A549 (cell line): ENCODE results near the gene ATG4A. TPM values are rescaled to one million over a fixed set of nuclear protein-coding genes. Genes with fewer than 3 reads are reported as not detected.

Experiments
- ATAC-seq, 2 experiments: fragments of 200-7000 bp in 1 of 2; fragments of >200 bp in 1 of 2; cut with Nextera tagmentation in 1 of 2; cut with Tn5 transposase in 1 of 2; 3 replicates each; pipeline versions ENCODE4 v1.8.0 to v1.9.1; 2018 to 2020; ENCODE audit warnings: mild to moderate bottlenecking in 1 of 2, moderate library complexity in 1 of 2
- CTCF ChIA-PET: fragments of 300-600 bp; sonication (Branson Sonifier 250); formaldehyde crosslinking; extraction: SDS; loops from one replicate; lab custom pipeline; 2021; ENCODE audit warnings: antibody characterized with exemption, inconsistent platforms; lab: Yijun Ruan, JAX
- POLR2A ChIA-PET: fragments of 350-600 bp; formaldehyde crosslinking; extraction: SDS; loops from one replicate; lab custom pipeline; 2021; ENCODE audit warnings: antibody characterized with exemption, inconsistent platforms; lab: Yijun Ruan, JAX
- DNase-seq, 2 experiments: peaks; one replicate each; pipeline versions ENCODE4 v3.0.0 to v3.0.0-alpha.2; 2011 to 2016; ENCODE audit warnings: low read depth in 1 of 2, low spot score in 1 of 2
- FAIRE-seq: peaks from 2 replicates; lab custom pipeline; 2011; peaks lifted over from hg19 to GRCh38; lab: Jason Lieb, UNC
- H3K27ac ChIP-seq, 2 experiments: fragments of >200 bp; sonication (Bioruptor Twin); formaldehyde crosslinking; 3 replicates each; pipeline ENCODE4 v1.5.1; 2016 to 2017
- H3K4me1 ChIP-seq: fragments of >200 bp; sonication (Bioruptor Twin); formaldehyde crosslinking; 3 replicates; pipeline ENCODE4 v1.6.1; 2016
- H3K4me2 ChIP-seq: fragments of >200 bp; sonication (Bioruptor Twin); formaldehyde crosslinking; 3 replicates; pipeline ENCODE4 v1.6.1; 2016
- H3K4me3 ChIP-seq: fragments of >200 bp; sonication (Bioruptor Twin); formaldehyde crosslinking; 3 replicates; pipeline ENCODE4 v1.5.1; 2016
- H3K9me3 ChIP-seq: fragments of >200 bp; sonication (Bioruptor Twin); formaldehyde crosslinking; 3 replicates; pipeline ENCODE4 v1.6.1; 2016
- CBX2 ChIP-seq: fragments of 200-600 bp; sonication (generic); IDR thresholded peaks from 2 replicates; pipeline ENCODE4 v1.6.1; 2016; ENCODE audit warnings: low read depth, mild to moderate bottlenecking, borderline replicate concordance
- CBX8 ChIP-seq: fragments of 200-600 bp; sonication (generic); IDR thresholded peaks from 2 replicates; pipeline ENCODE4 v1.6.1; 2016
- CHD2 ChIP-seq: fragments of 150-350 bp; IDR thresholded peaks from 2 replicates; pipeline ENCODE4 v1.6.1; 2014; ENCODE audit warnings: low read length; ENCODE audit not compliant: partially characterized antibody
- CHD4 ChIP-seq: fragments of 200-600 bp; sonication (generic); IDR thresholded peaks from 2 replicates; pipeline ENCODE4 v1.6.1; 2016; ENCODE audit warnings: antibody characterized with exemption, mild to moderate bottlenecking, borderline replicate concordance
- EP300 ChIP-seq, 2 experiments: fragments of >200 bp; sonication (Bioruptor Twin); formaldehyde crosslinking; IDR thresholded peaks; 2 replicates in 1 of 2; 3 replicates in 1 of 2; pipeline ENCODE4 v1.6.1; 2016 to 2017
- FOXS1 ChIP-seq: fragments of 250-450 bp; sonication (Bioruptor Pico); IDR thresholded peaks from 2 replicates; pipeline ENCODE4 v1.5.0; 2020; ENCODE audit warnings: mild to moderate bottlenecking, moderate library complexity
- GATA3 ChIP-seq: IDR thresholded peaks from 2 replicates; pipeline ENCODE4 v1.6.1; 2012; ENCODE audit warnings: borderline replicate concordance
- HDAC2 ChIP-seq: fragments of 200-600 bp; sonication (generic); IDR thresholded peaks from 2 replicates; pipeline ENCODE4 v1.6.1; 2016
- JUN ChIP-seq, 2 experiments: fragments of >200 bp; sonication (Bioruptor Twin); formaldehyde crosslinking; IDR thresholded peaks; 2 replicates in 1 of 2; 3 replicates in 1 of 2; pipeline ENCODE4 v1.6.1; 2016 to 2017
- JUNB ChIP-seq: fragments of >200 bp; sonication (Bioruptor Twin); formaldehyde crosslinking; IDR thresholded peaks from 2 replicates; pipeline ENCODE4 v1.6.1; 2016
- NFE2L2 ChIP-seq: fragments of 150-350 bp; conservative IDR thresholded peaks from 2 replicates; pipeline ENCODE4 v1.6.1; 2014; ENCODE audit warnings: low read length
- NPAS2 ChIP-seq: fragments of 250-450 bp; sonication (Bioruptor Pico); IDR thresholded peaks from 2 replicates; pipeline ENCODE4 v1.8.0; 2022; ENCODE audit warnings: mild to moderate bottlenecking, moderate library complexity, borderline replicate concordance
- NR3C1 ChIP-seq: fragments of >200 bp; sonication (Bioruptor Twin); formaldehyde crosslinking; IDR thresholded peaks from 3 replicates; pipeline ENCODE4 v1.6.1; 2017
- PHF8 ChIP-seq: fragments of 200-600 bp; sonication (generic); IDR thresholded peaks from 2 replicates; pipeline ENCODE4 v1.6.1; 2016; ENCODE audit warnings: low read depth, mild to moderate bottlenecking, antibody characterized with exemption, moderate library complexity, borderline replicate concordance
- RARB ChIP-seq: fragments of 250-450 bp; sonication (Bioruptor Pico); IDR thresholded peaks from 2 replicates; pipeline ENCODE4 v1.8.0; 2021; ENCODE audit warnings: mild to moderate bottlenecking, moderate library complexity
- RCOR1 ChIP-seq: fragments of 150-350 bp; IDR thresholded peaks from 2 replicates; pipeline ENCODE4 v1.6.1; 2014; ENCODE audit warnings: antibody characterized with exemption, low read length, low read depth
- RNF2 ChIP-seq: fragments of 200-600 bp; sonication (generic); IDR thresholded peaks from 2 replicates; pipeline ENCODE4 v1.6.1; 2016; ENCODE audit warnings: low read depth, mild to moderate bottlenecking, antibody characterized with exemption, moderate library complexity, borderline replicate concordance
- SMC3 ChIP-seq: fragments of >200 bp; sonication (Bioruptor Twin); formaldehyde crosslinking; IDR thresholded peaks from 3 replicates; pipeline ENCODE4 v1.6.1; 2018; ENCODE audit warnings: inconsistent platforms
- ZC3H11A ChIP-seq: fragments of 450-650 bp; IDR thresholded peaks from 2 replicates; pipeline ENCODE4 v1.6.1; 2014; ENCODE audit warnings: antibody characterized with exemption, mild to moderate bottlenecking
- ZFP36 ChIP-seq: fragments of 450-650 bp; IDR thresholded peaks from 2 replicates; pipeline ENCODE4 v1.6.1; 2014; ENCODE audit warnings: borderline replicate concordance; ENCODE audit not compliant: partially characterized antibody
- WGBS: methylation state at CpG from one replicate; pipeline ENCODE4 v1.1.6; 2017; ENCODE audit errors: missing lambda C conversion rate; 5-methylcytosine and 5-hydroxymethylcytosine counted together
- polyA plus RNA-seq, 4 experiments: library from polyadenylated mRNA; depleted of rRNA in 3 of 4; stranded (reverse); fragments of >200 nt; fragmentation: RNase III in 1 of 4; extraction: RNeasy Plus Mini Kit Qiagen cat#74134 plus additional on column Dnase treatment in 1 of 4; gene quantifications; 2 replicates in 3 of 4; 3 replicates in 1 of 4; pipeline ENCODE4 v1.2.3, GENCODE V29; 2011 to 2017
- TF ChIP-seq, protein P1 (sequence below): fragments of 200-600 bp; sonication (generic); IDR thresholded peaks from 2 replicates; pipeline ENCODE4 v1.6.1; 2016; ENCODE audit warnings: antibody characterized with exemption, mild to moderate bottlenecking, moderate library complexity
- TF ChIP-seq, protein P2 (sequence below): fragments of 250-450 bp; sonication (Bioruptor Pico); IDR thresholded peaks from 2 replicates; pipeline ENCODE4 v1.5.0; 2020; ENCODE audit warnings: low read depth, mild to moderate bottlenecking, moderate library complexity

Gene ATG4A
- polyA plus RNA-seq, 2 of the 4 experiments (the other 2 are of a cell fraction), result 6.7 to 14.3 TPM

DNA sequence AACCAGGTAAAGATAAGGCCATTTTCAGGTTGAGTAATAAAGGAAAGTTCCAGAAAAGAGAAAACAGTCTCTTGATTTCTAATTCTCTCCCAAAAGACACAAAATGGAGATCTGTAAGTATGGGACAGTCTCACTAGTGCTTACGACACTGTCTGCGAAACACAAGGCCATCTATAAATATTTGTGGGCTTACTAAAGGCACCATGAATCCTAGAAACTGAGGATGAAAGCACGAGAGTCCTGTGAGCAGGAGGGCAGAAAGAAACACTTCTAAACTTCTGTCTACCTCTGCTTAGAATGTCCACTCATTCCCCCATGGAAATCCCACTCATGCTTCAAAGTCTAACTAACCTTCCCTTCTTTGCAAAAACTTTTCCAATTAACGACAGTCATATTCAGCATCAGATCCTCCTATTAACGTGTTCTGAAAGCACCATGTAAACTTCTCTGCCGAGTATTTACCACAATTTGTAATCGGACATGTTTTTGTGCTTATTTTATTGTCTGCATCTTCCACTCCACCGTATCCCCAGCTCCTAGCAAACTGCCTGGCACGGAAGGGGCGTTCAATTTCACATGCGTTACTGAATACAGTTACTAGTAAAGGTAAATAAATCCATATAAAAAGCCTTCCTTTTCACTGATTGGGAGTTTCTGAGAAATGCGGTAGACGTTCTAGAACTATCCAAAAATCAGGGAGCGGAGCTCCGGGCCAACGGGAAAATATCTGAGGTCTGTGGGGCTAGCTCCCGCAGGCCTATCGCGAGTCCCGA lies 901 bp upstream of the ATG4A start:
- peaks cover 14% of the 10 kb centered on the region; the same call in 2 of the 3 replicates for H3K4me1 ChIP-seq
- TF ChIP-seq CHD4 (no peak), ZC3H11A (no peak), JUN (IDR thresholded peaks at IDR 0.05) (peak in 1 of 2 experiments; percentile 7; a peak in 1 of 5 replicates), HDAC2 (no peak), FOXS1 (no peak), CHD2 (peak; percentile 83)
- TF ChIP-seq, protein P1, sequence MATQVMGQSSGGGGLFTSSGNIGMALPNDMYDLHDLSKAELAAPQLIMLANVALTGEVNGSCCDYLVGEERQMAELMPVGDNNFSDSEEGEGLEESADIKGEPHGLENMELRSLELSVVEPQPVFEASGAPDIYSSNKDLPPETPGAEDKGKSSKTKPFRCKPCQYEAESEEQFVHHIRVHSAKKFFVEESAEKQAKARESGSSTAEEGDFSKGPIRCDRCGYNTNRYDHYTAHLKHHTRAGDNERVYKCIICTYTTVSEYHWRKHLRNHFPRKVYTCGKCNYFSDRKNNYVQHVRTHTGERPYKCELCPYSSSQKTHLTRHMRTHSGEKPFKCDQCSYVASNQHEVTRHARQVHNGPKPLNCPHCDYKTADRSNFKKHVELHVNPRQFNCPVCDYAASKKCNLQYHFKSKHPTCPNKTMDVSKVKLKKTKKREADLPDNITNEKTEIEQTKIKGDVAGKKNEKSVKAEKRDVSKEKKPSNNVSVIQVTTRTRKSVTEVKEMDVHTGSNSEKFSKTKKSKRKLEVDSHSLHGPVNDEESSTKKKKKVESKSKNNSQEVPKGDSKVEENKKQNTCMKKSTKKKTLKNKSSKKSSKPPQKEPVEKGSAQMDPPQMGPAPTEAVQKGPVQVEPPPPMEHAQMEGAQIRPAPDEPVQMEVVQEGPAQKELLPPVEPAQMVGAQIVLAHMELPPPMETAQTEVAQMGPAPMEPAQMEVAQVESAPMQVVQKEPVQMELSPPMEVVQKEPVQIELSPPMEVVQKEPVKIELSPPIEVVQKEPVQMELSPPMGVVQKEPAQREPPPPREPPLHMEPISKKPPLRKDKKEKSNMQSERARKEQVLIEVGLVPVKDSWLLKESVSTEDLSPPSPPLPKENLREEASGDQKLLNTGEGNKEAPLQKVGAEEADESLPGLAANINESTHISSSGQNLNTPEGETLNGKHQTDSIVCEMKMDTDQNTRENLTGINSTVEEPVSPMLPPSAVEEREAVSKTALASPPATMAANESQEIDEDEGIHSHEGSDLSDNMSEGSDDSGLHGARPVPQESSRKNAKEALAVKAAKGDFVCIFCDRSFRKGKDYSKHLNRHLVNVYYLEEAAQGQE, result peak; percentile 84; the same call in 1 of the 2 replicates
- ATAC-seq (peak in 1 of 2 experiments; percentile 3; a peak in 2 of 6 replicates), FAIRE-seq (peak; percentile 63), DNase-seq (peak; percentile 25 to 56)
- 1% methylated on average over 20 of the region's 20 CpGs for WGBS
- ChIA-PET POLR2A (interaction anchor here (0.5 to 1.8 kb wide), 4 partner anchors 20 to 603 kb away, joined by 3 to 5 read pairs (median 4); no protein-coding TSS in a partner anchor), CTCF (interaction anchor here (1.0 kb wide), 1 partner anchor 127 kb away, joined by 3 read pairs; no protein-coding TSS in a partner anchor)
- H3K4me3 ChIP-seq, result peak overlapping the region; percentile 94
- H3K9me3 ChIP-seq, result no peaks in the 10 kb centered on the region
- H3K4me2 ChIP-seq, result peak overlapping the region; percentile 96
- H3K27ac ChIP-seq, result peak overlapping the region; percentile 87

DNA sequence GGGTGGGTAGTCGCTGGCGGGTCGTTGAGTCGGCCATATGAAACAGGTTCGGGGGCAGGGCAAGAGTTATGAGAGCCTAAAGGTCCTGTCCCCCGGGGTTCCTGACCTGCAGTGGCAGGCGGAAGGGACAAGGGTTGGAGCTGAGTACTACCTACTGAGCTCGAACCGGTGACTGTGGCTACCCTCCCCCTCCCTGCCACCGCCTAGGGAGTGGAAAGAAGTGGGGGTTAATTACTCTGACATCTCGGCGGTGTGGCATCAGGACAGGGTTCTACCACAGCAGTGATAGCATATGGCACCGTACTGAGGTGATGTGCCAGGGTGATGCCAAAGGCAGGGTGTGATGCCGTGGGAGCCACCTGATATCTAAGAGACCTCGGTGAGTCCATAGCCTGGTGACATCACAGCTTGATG lies 307 bp downstream of the ATG4A start:
- WGBS, result 3% methylated on average over 10 of the region's 15 CpGs
- H3K27ac ChIP-seq, result peak overlapping the region; percentile 52 to 79; a peak in 5 of 6 replicates
- 0 out of 2 replicates have a peak, but pooled peaks have one; percentile 5 for TF ChIP-seq PHF8
- TF ChIP-seq CBX8, result no peak
- H3K4me1 ChIP-seq, result peaks cover 14% of the 10 kb centered on the region; the same call in 2 of the 3 replicates
- H3K4me3 ChIP-seq, result peak overlapping the region; percentile 94
- no peaks in the 10 kb centered on the region for H3K9me3 ChIP-seq
- POLR2A ChIA-PET, result interaction anchor here (0.6 to 1.8 kb wide), 4 partner anchors 18 to 463 kb away, joined by 3 to 5 read pairs (median 4); no protein-coding TSS in a partner anchor
- H3K4me2 ChIP-seq, result peak overlapping the region; percentile 86
- peak; percentile 64 to 75 for ATAC-seq
- FAIRE-seq, result no peak
- DNase-seq, result peak in 1 of 2 experiments; percentile 25
- CTCF ChIA-PET, result no interaction called here

DNA sequence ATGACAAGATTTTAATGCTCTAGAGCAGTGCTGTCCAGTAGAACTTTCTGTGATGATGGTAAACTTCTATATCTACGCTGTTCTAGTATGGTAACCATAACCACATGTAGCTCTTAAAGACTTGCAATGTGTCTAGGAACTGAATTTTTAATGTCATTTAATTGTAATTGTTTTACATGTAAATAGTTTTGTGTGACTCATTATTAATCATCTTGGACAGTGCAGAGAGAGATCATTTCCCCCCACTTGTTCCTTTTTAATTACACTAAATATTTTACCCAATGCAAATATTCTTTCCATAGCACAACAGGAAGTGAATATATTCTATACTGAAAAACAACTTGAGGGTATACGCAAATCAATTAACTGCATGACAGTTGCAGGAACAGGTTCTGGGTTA lies 5.8 kb downstream of the ATG4A start:
- TF ChIP-seq RCOR1 (no peak), RARB (CRISPR knock-in tag) (no peak), NR3C1 (no peak), EP300 (IDR thresholded peaks at IDR 0.05) (no peak), CBX2 (no peak), JUNB (no peak), ZFP36 (no peak), RNF2 (no peak), NFE2L2 (no peak), NPAS2 (CRISPR knock-in tag) (no peak), SMC3 (no peak), CBX8 (no peak), HDAC2 (no peak), JUN (IDR thresholded peaks at IDR 0.05) (no peak), GATA3 (no peak)
- TF ChIP-seq, protein P2, sequence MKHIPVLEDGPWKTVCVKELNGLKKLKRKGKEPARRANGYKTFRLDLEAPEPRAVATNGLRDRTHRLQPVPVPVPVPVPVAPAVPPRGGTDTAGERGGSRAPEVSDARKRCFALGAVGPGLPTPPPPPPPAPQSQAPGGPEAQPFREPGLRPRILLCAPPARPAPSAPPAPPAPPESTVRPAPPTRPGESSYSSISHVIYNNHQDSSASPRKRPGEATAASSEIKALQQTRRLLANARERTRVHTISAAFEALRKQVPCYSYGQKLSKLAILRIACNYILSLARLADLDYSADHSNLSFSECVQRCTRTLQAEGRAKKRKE, result no peak
- POLR2A ChIA-PET, result no interaction called here
- FAIRE-seq (peak; percentile 68), ATAC-seq (no peak), DNase-seq (no peak)
- Histone ChIP-seq H3K4me3 (no peak overlapping the region), H3K9me3 (no peaks in the 10 kb centered on the region), H3K4me1 (no peaks in the 10 kb centered on the region), H3K27ac (no peak overlapping the region), H3K4me2 (no peak overlapping the region)
- WGBS, result 96% methylated on average over 2 of the region's 2 CpGs
- CTCF ChIA-PET, result no interaction called here
